ENCODE results near the gene COLGALT1. TPM values are rescaled to one million over a fixed set of nuclear protein-coding genes. Genes with fewer than 3 reads are reported as not detected.

The COLGALT1 gene
- polyA plus RNA-seq, 2 of the 4 experiments (the other 2 are of a cell fraction), result 57.1 to 64.4 TPM

DNA sequence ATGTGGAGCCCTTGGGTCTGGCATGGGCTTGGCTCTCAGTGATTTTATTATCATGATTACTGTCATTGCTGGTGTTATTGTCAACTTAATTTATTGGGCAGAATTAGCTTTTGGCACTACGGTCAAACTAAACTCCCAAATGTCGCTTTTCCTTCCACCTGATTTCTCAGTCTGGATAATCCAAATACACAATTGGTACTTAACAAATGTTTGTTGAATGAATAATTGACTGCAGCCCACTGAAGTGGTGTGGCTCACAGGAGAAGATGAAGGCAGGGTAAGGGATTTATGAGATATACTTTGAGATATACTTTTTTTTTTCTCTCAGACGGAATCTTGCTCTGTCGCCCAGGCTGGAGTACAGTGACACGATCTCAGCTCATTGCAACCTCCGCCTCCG is 1.5 kb downstream of the COLGALT1 start:
- Histone ChIP-seq H3K4me1 (peaks cover 20% of the 10 kb centered on the region), H3K27ac (peak overlapping the region; percentile 97 to 99), H3K9me3 (no peaks in the 10 kb centered on the region), H3K4me2 (peak overlapping the region; percentile 90), H3K4me3 (peak overlapping the region; percentile 100)
- POLR2A ChIA-PET, result interaction anchor here (0.6 to 0.9 kb wide), 3 partner anchors 36 to 130 kb away, joined by 3 to 5 read pairs (median 3); partner anchors contain the start of gene PGLS
- CTCF ChIA-PET, result interaction anchor here (1.1 to 1.6 kb wide), 4 partner anchors 16 to 65 kb away, joined by 3 to 4 read pairs (median 4); no protein-coding TSS in a partner anchor
- DNase-seq (ENCODE audit: low read depth in 1 of 2, low spot score in 1 of 2) (no peak), FAIRE-seq (no peak), ATAC-seq (no peak)
- 90% methylated on average over 7 of the region's 7 CpGs for WGBS (ENCODE audit: missing lambda C conversion rate)
- TF ChIP-seq POLR2A (IDR thresholded peaks at IDR 0.05; ENCODE audit: low read length) (no peak), HES2 (IDR thresholded peaks at IDR 0.05) (no peak), HEYL (CRISPR knock-in tag; IDR thresholded peaks at IDR 0.05) (no peak), TP53 (CRISPR knock-in tag; IDR thresholded peaks at IDR 0.05) (no peak), FOSL2 (IDR thresholded peaks at IDR 0.05) (no peak), FOSL2 (CRISPR knock-in tag; IDR thresholded peaks at IDR 0.05) (no peak), HOXB13 (CRISPR knock-in tag; IDR thresholded peaks at IDR 0.05; ENCODE audit: low read depth) (no peak), RFX5 (IDR thresholded peaks at IDR 0.05) (no peak), NPAS2 (CRISPR knock-in tag; IDR thresholded peaks at IDR 0.05; ENCODE audit: borderline replicate concordance) (no peak), ZFP36 (IDR thresholded peaks at IDR 0.05; ENCODE audit: borderline replicate concordance, partially characterized antibody) (no peak), GATA3 (IDR thresholded peaks at IDR 0.05; ENCODE audit: borderline replicate concordance) (no peak), RARB (CRISPR knock-in tag; IDR thresholded peaks at IDR 0.05) (no peak), BCL3 (IDR thresholded peaks at IDR 0.05) (no peak), ESRRA (IDR thresholded peaks at IDR 0.05; ENCODE audit: borderline replicate concordance, low read length) (no peak), POLR2AphosphoS2 (conservative IDR thresholded peaks at IDR 0.05; ENCODE audit: low read length) (no peak), EHF (CRISPR knock-in tag; IDR thresholded peaks at IDR 0.05) (no peak)
- TF ChIP-seq, protein P1, sequence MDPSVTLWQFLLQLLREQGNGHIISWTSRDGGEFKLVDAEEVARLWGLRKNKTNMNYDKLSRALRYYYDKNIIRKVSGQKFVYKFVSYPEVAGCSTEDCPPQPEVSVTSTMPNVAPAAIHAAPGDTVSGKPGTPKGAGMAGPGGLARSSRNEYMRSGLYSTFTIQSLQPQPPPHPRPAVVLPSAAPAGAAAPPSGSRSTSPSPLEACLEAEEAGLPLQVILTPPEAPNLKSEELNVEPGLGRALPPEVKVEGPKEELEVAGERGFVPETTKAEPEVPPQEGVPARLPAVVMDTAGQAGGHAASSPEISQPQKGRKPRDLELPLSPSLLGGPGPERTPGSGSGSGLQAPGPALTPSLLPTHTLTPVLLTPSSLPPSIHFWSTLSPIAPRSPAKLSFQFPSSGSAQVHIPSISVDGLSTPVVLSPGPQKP (IDR thresholded peaks at IDR 0.05; ENCODE audit: low read depth, low read length), result no peak

GRCh38 chr19:17557466-17557865 is 2.0 kb downstream of the COLGALT1 start:
- CTCF ChIA-PET, result interaction anchor here (1.1 to 1.6 kb wide), 4 partner anchors 16 to 65 kb away, joined by 3 to 4 read pairs (median 4); no protein-coding TSS in a partner anchor
- no peak for TF ChIP-seq RAD21 (conservative IDR thresholded peaks at IDR 0.05 in 1 of 2, IDR thresholded peaks at IDR 0.05 in 1 of 2)
- no peak for ATAC-seq
- Histone ChIP-seq H3K27ac (no peak overlapping the region), H3K4me1 (peaks cover 20% of the 10 kb centered on the region), H3K4me3 (no peak overlapping the region), H3K4me2 (peak overlapping the region; percentile 90; the same call in 2 of the 3 replicates), H3K9me3 (no peaks in the 10 kb centered on the region)
- FAIRE-seq, result no peak
- WGBS (ENCODE audit: missing lambda C conversion rate), result 98% methylated on average over 9 of the region's 9 CpGs
- POLR2A ChIA-PET, result interaction anchor here (0.7 to 0.9 kb wide), 2 partner anchors 46 to 129 kb away, joined by 3 read pairs; partner anchors contain the start of gene PGLS
- no peak for DNase-seq (ENCODE audit: low read depth in 1 of 2, low spot score in 1 of 2)

DNA sequence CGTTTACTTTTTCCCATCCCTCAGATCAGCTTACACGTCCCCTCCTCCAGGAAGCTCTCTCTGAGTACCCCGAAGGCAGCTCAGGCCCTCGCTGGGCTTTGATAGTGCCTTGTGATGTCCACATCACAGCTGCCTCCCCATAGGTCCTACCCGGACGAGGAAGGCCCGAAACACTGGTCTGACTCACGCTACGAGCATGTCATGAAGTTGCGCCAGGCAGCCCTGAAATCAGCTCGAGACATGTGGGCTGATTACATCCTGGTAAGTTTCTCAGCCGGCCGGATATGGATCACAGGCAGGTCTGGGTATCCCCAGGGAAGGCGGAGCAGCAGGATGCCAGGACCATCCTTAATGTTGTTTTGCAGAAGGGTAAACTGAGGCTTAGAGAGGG is 4.8 kb downstream of the COLGALT1 start:
- no peak for FAIRE-seq
- ChIA-PET CTCF (interaction anchor here (1.0 to 2.3 kb wide), 3 partner anchors 13 to 207 kb away, joined by 3 to 7 read pairs (median 4); no protein-coding TSS in a partner anchor), POLR2A (interaction anchor here (0.6 to 1.5 kb wide), 4 partner anchors 13 to 299 kb away, joined by 6 to 7 read pairs (median 6); no protein-coding TSS in a partner anchor)
- no peak overlapping the region for H3K4me3 ChIP-seq
- TF ChIP-seq SREBF2 (IDR thresholded peaks at IDR 0.05), result no peak
- TF ChIP-seq MAX (IDR thresholded peaks at IDR 0.05), result 0 out of 2 replicates have a peak, but pooled peaks have one; percentile 30
- TF ChIP-seq ZSCAN20 (CRISPR knock-in tag; IDR thresholded peaks at IDR 0.05), result no peak
- TF ChIP-seq RFX5 (IDR thresholded peaks at IDR 0.05), result no peak
- TF ChIP-seq FOSB (CRISPR knock-in tag; IDR thresholded peaks at IDR 0.05), result no peak
- TF ChIP-seq, protein P2, sequence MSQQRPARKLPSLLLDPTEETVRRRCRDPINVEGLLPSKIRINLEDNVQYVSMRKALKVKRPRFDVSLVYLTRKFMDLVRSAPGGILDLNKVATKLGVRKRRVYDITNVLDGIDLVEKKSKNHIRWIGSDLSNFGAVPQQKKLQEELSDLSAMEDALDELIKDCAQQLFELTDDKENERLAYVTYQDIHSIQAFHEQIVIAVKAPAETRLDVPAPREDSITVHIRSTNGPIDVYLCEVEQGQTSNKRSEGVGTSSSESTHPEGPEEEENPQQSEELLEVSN (IDR thresholded peaks at IDR 0.05; ENCODE audit: borderline replicate concordance, low read depth), result no peak
- TF ChIP-seq ZFP36 (IDR thresholded peaks at IDR 0.05; ENCODE audit: borderline replicate concordance, partially characterized antibody), result peak; percentile 21
- TF ChIP-seq CEBPB (IDR thresholded peaks at IDR 0.05), result 0 out of 4 replicates have a peak, but pooled peaks of 1 of the 2 experiments have one; percentile 18
- no peak for TF ChIP-seq EP300 (IDR thresholded peaks at IDR 0.05)
- no peak for TF ChIP-seq ESRRA (IDR thresholded peaks at IDR 0.05; ENCODE audit: borderline replicate concordance, low read length)
- TF ChIP-seq FOSL2 (IDR thresholded peaks at IDR 0.05), result no peak
- TF ChIP-seq FOSL2 (CRISPR knock-in tag; IDR thresholded peaks at IDR 0.05), result peak; percentile 72
- no peak for TF ChIP-seq HDAC2 (IDR thresholded peaks at IDR 0.05)
- no peak for TF ChIP-seq HOXA7 (CRISPR knock-in tag; IDR thresholded peaks at IDR 0.05)
- no peak for TF ChIP-seq NFE2L2 (conservative IDR thresholded peaks at IDR 0.05; ENCODE audit: low read length)
- H3K9me3 ChIP-seq, result no peaks in the 10 kb centered on the region
- ATAC-seq, result peak; percentile 60 to 63
- peaks cover 24% of the 10 kb centered on the region for H3K4me1 ChIP-seq
- H3K4me2 ChIP-seq, result peak overlapping the region; percentile 32; the same call in 1 of the 3 replicates
- H3K27ac ChIP-seq, result peak overlapping the region; percentile 72 to 86
- peak in 1 of 2 experiments; percentile 76 for DNase-seq (ENCODE audit: low read depth in 1 of 2, low spot score in 1 of 2)
- WGBS (ENCODE audit: missing lambda C conversion rate), result 63% methylated on average over 8 of the region's 14 CpGs
